GM12801 (cell line): ENCODE data around the gene RAPGEF1.

Experiments
- TF ChIP-seq, protein P1 (sequence below): IDR thresholded peaks from one replicate; pipeline ENCODE4 v1.5.1; 2011; ENCODE audit warnings: control low read depth; ENCODE audit not compliant: insufficient read length; ENCODE audit errors: extremely low read depth

The RAPGEF1 gene

DNA sequence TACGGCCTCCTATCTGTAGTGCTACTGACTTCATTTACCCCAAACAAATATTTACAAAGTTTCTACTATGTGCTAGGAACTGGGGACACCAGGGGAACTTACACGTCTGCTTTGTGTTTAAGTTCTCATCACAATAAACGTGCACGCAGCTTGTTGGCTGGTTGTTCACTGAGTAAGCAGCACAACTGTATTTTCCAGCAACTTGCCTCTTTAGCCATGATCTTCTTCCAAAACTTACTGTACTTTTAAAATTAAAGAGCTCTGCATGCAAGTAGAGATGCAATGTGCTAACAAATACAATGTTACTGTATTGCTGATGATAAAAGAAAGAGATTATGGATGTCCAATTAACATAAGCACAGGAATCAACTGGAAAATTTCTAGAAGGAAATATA is 62.8 kb downstream of the RAPGEF1 start:
- TF ChIP-seq, protein P1, sequence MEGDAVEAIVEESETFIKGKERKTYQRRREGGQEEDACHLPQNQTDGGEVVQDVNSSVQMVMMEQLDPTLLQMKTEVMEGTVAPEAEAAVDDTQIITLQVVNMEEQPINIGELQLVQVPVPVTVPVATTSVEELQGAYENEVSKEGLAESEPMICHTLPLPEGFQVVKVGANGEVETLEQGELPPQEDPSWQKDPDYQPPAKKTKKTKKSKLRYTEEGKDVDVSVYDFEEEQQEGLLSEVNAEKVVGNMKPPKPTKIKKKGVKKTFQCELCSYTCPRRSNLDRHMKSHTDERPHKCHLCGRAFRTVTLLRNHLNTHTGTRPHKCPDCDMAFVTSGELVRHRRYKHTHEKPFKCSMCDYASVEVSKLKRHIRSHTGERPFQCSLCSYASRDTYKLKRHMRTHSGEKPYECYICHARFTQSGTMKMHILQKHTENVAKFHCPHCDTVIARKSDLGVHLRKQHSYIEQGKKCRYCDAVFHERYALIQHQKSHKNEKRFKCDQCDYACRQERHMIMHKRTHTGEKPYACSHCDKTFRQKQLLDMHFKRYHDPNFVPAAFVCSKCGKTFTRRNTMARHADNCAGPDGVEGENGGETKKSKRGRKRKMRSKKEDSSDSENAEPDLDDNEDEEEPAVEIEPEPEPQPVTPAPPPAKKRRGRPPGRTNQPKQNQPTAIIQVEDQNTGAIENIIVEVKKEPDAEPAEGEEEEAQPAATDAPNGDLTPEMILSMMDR: no peak

DNA sequence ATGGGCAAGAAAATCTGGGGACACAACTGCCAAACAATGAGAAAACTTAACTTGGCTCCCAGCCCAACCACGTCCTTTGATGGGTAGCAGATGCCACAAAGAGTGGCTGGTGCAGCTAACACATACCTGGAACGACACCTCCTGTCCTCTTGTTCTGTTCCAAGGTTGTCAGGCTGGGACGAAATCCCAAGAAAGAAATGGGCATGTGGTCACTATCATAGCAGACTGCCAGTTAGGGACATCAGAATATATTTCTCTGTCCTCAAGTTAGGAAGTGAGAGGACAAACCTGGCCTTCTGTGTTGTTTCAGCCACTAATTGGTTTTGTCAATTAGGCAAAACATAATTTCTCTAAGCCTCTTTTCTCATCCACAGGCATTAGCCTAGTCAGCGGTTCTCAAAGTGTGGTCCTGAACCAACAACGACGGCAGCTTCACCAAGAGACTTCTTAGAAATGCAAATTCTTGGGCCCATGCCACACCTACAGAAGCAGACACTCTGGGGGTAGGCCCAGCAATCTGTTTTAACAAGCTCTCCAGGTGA is 63.4 kb downstream of the RAPGEF1 start:
- TF ChIP-seq, protein P1: no peak

DNA sequence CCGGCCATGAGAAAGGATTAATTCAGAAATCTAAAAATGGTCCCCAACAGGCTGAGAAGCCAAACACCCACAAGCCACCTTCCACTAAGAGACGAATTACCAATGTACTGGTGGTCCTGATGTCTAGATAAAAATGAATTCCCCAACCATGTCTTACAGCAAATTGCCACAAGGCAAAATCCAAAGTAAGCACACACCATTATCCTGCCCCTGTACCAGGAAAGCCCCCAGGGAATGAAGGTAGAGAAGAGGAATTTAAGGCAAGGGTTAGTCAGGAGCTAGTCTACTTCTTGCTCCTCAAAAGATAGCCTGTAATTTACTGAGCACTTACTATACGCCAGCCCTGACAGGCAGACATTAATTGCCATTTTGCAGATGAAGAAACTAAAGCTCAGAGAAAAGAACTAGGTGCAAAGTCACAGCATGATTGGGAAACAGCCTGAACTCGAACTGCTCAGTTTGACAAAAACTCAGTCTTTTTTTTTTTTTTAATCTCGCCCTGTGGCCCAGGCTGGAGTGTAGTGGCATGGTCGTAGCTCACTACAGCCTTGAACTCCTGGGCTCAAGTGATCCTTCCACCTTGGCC is 64.3 kb downstream of the RAPGEF1 start:
- TF ChIP-seq, protein P1: no peak

DNA sequence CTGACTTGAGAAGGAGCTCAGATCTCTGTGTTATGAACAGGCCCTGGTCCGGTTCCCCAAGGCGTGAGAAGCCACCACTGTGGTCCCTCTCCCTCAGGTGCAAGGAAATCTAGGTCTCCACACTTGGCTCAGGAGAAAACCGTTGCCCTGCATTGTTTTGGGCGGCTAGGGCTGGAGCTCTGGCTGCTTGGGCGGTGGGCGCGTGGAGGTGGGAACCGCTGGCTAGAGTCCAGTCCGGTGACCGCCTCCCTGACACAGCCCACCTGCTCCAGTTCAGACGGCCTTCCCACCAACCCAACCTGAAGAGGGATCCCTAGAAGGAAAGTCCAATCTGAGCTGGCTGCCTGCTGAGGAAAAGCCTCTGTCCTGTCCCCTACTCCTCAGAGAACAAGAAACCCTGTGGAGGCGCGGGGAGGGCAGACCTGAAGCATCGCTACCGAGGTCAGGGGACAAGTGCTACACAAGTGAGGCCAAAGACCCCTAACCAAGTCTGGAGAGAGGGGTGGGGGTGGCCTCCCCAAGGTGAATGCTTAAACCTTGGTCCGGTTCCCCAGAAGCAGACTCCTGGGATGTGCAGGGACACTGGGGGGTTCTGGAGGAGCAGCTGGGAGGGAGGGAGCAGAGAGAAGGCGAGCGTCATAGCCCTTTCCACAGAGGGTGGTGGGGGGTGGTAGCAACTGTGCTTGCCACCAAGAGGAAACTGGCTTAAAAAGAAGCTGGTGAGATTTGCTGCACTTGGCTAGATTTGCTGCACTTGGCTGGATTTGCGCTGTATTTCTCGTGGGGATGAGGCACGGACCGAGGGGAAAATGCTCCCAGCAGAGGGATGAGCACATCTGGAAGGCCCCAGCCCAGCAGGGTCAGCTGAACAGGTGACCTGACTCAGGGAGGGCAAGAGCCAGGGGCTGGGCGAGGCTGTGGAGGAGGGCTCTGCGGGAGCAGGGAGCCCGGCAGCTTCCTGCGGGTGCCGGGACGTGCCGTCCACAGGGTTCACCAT is 65.2 kb downstream of the RAPGEF1 start:
- TF ChIP-seq, protein P1: no peak

DNA sequence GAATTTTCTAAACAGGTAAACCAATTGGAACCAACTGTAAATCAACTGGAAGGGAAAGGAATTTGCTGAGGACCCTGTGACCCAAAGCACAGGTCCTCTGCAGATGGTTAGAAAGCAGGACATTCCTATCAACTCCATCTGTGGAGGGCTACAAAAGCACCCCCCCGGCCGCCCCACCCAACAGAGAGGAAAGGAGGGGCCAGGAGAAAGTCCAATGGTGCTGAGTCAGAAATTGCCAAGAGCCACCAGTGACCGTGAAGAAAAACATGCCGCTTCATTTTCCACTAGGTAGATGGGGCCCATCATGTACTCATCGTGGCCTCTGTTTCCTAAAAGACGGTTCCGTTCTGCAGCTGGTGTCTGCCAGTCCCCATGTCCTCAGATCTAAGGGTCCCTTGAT is 66.3 kb downstream of the RAPGEF1 start:
- TF ChIP-seq, protein P1: no peak

DNA sequence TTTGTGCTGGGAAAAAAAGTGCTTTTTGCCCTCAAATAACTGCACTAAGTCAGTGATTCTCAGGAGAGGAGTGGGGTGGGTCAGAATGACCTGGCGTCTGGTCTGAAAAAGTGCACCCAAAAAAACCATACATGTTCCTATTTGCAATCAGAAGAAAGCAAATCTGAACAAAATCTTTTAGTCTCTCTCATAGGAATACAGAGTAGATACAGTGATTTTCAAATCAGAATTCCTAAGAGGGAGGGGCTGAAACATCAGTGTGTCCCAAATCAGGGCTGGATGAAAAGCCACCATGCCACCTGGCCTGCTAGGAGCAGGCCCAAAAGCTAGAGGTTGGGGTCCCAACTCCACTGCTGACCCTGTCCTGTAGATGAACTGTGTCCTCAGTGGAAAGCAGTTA is 66.8 kb downstream of the RAPGEF1 start:
- TF ChIP-seq, protein P1: no peak

DNA sequence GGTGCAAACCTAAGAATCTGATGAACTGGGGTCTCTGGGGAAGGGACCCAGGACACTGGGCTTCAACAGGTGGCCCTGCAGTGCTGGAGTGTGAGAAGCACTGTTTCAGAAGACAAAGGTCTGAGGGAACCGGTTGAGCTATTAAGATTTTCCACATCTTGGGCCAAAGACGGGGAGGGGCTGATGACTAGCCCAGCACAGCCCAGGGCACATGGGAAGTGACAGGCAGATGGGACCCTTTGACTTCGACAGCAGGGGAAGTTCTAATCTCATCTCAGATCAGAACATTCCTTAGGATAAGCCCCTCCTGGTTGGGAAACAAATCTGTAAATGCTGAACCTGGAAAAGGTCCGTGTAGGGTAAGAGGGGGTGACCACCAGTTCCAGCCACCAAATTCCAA is 67.4 kb downstream of the RAPGEF1 start:
- TF ChIP-seq, protein P1: no peak
